Esophagus muscularis mucosa (tissue), 2 donors: ENCODE results near the gene DYRK3.

Experiments used
- POLR2A ChIP-seq: fragments of 450-650 bp; IDR thresholded peaks from one replicate; pipeline ENCODE4 v1.6.1; 2017; ENCODE audit warnings: antibody characterized with exemption, moderate library complexity, mild to moderate bottlenecking, low read depth
- POLR2AphosphoS5 ChIP-seq, 2 donors: sonication (generic); formaldehyde crosslinking; IDR thresholded peaks; one replicate each; pipeline ENCODE4 v1.6.1; 2017; ENCODE audit warnings: antibody characterized with exemption in 2 of 2

- TF ChIP-seq POLR2AphosphoS5 (IDR thresholded peaks at IDR 0.05) (no peak), POLR2A (no peak)
Measured at GRCh38 chr1:206655471-206655882, 20.1 kb downstream of the DYRK3 start.
